Body of pancreas (tissue), 4 donors: Measurements from ENCODE around the gene PTER.

Source experiments
- POLR2A ChIP-seq, 3 donors: fragments of 450-650 bp; IDR thresholded peaks; one replicate each; pipeline ENCODE4 v1.6.1; 2016; ENCODE audit warnings: antibody characterized with exemption in 3 of 3, mild to moderate bottlenecking in 2 of 3
- TF ChIP-seq, protein P1 (sequence below), 7 experiments: fragments of 450-650 bp in 4 of 7; fragments of 200-600 bp in 3 of 7; sonication (generic) in 3 of 7; IDR thresholded peaks; one replicate each; pipeline ENCODE4 v1.5.1; 2016 to 2019; ENCODE audit warnings: antibody characterized with exemption in 7 of 7

DNA sequence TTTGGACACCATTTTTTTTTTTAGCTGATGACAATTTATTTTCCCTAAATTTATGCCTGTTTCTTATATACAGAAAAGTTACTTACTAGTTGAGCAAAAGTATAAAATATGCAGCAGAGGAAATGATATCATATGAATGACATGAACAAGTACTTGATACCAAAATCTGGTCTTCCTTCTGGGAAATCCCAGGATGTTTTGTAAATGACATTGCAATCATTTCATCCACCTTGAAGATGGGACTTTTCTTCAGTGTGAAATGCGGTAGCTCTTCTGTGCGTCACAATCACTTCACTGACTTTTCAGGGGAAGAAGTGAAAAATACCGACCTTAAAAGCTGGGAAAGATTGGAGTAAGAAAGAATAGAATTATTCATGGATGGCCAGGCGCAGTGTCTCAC lies 61.1 kb downstream of the PTER start:
- TF ChIP-seq, protein P1, sequence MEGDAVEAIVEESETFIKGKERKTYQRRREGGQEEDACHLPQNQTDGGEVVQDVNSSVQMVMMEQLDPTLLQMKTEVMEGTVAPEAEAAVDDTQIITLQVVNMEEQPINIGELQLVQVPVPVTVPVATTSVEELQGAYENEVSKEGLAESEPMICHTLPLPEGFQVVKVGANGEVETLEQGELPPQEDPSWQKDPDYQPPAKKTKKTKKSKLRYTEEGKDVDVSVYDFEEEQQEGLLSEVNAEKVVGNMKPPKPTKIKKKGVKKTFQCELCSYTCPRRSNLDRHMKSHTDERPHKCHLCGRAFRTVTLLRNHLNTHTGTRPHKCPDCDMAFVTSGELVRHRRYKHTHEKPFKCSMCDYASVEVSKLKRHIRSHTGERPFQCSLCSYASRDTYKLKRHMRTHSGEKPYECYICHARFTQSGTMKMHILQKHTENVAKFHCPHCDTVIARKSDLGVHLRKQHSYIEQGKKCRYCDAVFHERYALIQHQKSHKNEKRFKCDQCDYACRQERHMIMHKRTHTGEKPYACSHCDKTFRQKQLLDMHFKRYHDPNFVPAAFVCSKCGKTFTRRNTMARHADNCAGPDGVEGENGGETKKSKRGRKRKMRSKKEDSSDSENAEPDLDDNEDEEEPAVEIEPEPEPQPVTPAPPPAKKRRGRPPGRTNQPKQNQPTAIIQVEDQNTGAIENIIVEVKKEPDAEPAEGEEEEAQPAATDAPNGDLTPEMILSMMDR (IDR thresholded peaks at IDR 0.05) = no peak
- TF ChIP-seq POLR2A (IDR thresholded peaks at IDR 0.05) = no peak
